ENCODE results near the gene PLEKHH2. TPM values are rescaled to one million over a fixed set of nuclear protein-coding genes. Genes with fewer than 3 reads are reported as not detected.

Gene PLEKHH2
- total RNA-seq, 1 experiment from 2014 or later: 3.1 TPM

- Histone ChIP-seq H2AK5ac (ENCODE audit: insufficient read length, low read length) (no peak overlapping the region), H3K23me2 (ENCODE audit: insufficient read length, low read depth, low read length, poor library complexity, severe bottlenecking) (no peaks in the 10 kb centered on the region), H2BK15ac (ENCODE audit: low read depth, low read length) (no peak overlapping the region), H3K4me2 (ENCODE audit: insufficient read depth, insufficient read length, low read length) (no peak overlapping the region), H3K4me1 (ENCODE audit: insufficient read depth, low read length) (no peaks in the 10 kb centered on the region), H3K23ac (ENCODE audit: insufficient read length, low read depth, low read length) (no peak overlapping the region), H3K27ac (ENCODE audit: insufficient read length, low read depth, low read length) (no peak overlapping the region), H2BK5ac (ENCODE audit: insufficient read length, low read length) (no peak overlapping the region), H3K4ac (ENCODE audit: low read depth, low read length) (no peak overlapping the region), H3K9me3 (ENCODE audit: control insufficient read depth, low read depth, low read length) (no peaks in the 10 kb centered on the region), H4K5ac (ENCODE audit: insufficient read length, low read depth, low read length) (no peak overlapping the region), H4K91ac (ENCODE audit: insufficient read length, low read depth, low read length) (no peak overlapping the region), H3K9ac (ENCODE audit: extremely low read depth, insufficient read length, low read length) (no peak overlapping the region), H3T11ph (ENCODE audit: low read length) (no peak overlapping the region), H4K8ac (replicated peaks; ENCODE audit: insufficient read length, low read depth, low read length) (no peak overlapping the region), H2BK120ac (ENCODE audit: low read depth, low read length, poor library complexity, severe bottlenecking) (no peak overlapping the region), H3K79me2 (ENCODE audit: insufficient read depth, low read length) (no peaks in the 10 kb centered on the region), H2AFZ (ENCODE audit: low read length) (no peak overlapping the region), H3K18ac (ENCODE audit: insufficient read length, low read depth, low read length) (no peak overlapping the region), H3K79me1 (ENCODE audit: insufficient read depth, low read depth, low read length, poor library complexity, severe bottlenecking) (no peaks in the 10 kb centered on the region), H3K27me3 (ENCODE audit: insufficient read depth, low read length) (no peaks in the 10 kb centered on the region), H3K56ac (ENCODE audit: insufficient read length, low read depth, low read length) (no peak overlapping the region), H2BK12ac (ENCODE audit: insufficient read length, low read depth, low read length) (no peak overlapping the region), H3K14ac (ENCODE audit: insufficient read depth, low read length) (no peak overlapping the region), H2BK20ac (ENCODE audit: low read depth, low read length, poor library complexity, severe bottlenecking) (no peak overlapping the region), H4K20me1 (ENCODE audit: control insufficient read depth, insufficient read depth, insufficient read length) (no peaks in the 10 kb centered on the region)
- WGBS (ENCODE audit: extremely low coverage, insufficient read length, low lambda C conversion rate): no CpG with 5 or more reads among the region's 6 CpGs
- no peak for TF ChIP-seq CTCF (conservative IDR thresholded peaks at IDR 0.05)
- Mint-ChIP-seq H3K4me1 (no peaks in the 10 kb centered on the region), H3K4me3 (no peak overlapping the region), H3K27ac (no peak overlapping the region), H3K36me3 (ENCODE audit: insufficient read depth in 1 of 3, low read depth in 3 of 3) (no peaks in the 10 kb centered on the region), H3K9me3 (no peaks in the 10 kb centered on the region), H3K27me3 (ENCODE audit: low read depth) (no peaks in the 10 kb centered on the region; the same call in 1 of the 2 replicates)
- no peak for DNase-seq
These were observed 14.1 kb upstream of the PLEKHH2 start for GRCh38 chr2:43622931-43623451.

Data from H9 (cell line).